IMR-90 (cell line): ENCODE results near the gene MRPL3.

Experiments used
- CEBPB ChIP-seq: IDR thresholded peaks from 2 replicates; pipeline ENCODE4 v1.6.1; 2012; ENCODE audit warnings: low read depth, low read length, improper control_type of control experiment
- CTCF ChIP-seq: conservative IDR thresholded peaks from 2 replicates; pipeline ENCODE4 v1.5.1; 2012; ENCODE audit warnings: mild to moderate bottlenecking, low read depth, low read length, improper control_type of control experiment

- TF ChIP-seq CTCF: no peak
- TF ChIP-seq CEBPB: no peak
These were observed 11.7 kb downstream of the MRPL3 start for GRCh38 chr3:131491084-131491483.
